SU-DHL-6 (cell line): ENCODE measurements around the gene CLCN6.

Experiments used
- H2AFZ ChIP-seq: fragments of 200-600 bp; sonication (generic); 2 replicates; pipeline ENCODE4 v1.6.1; 2014; ENCODE audit warnings: low read depth, mild to moderate bottlenecking, moderate library complexity, mixed read lengths, antibody characterized with exemption, low read length; ENCODE audit not compliant: severe bottlenecking
- H3F3A ChIP-seq: fragments of 200-600 bp; shearing (Covaris generic); 2 replicates; pipeline ENCODE4 v1.6.0; 2016; ENCODE audit warnings: antibody characterized with exemption, mild to moderate bottlenecking; ENCODE audit not compliant: insufficient read depth
- H3K27ac ChIP-seq: fragments of 200-600 bp; sonication (generic); 2 replicates; pipeline ENCODE4 v1.5.1; 2016; ENCODE audit warnings: low read depth, mild to moderate bottlenecking, low read length, moderate library complexity, mixed read lengths
- H3K27me3 ChIP-seq: fragments of 200-600 bp; sonication (generic), shearing (Covaris generic); 2 replicates; pipeline ENCODE4 v1.6.0; 2014; ENCODE audit warnings: mild to moderate bottlenecking, low read length
- H3K36me3 ChIP-seq: fragments of 200-600 bp; sonication (generic); 2 replicates; pipeline ENCODE4 v1.6.1; 2014; ENCODE audit warnings: mild to moderate bottlenecking, low read length, mixed read lengths
- H3K4me2 ChIP-seq: fragments of 300-600, 200-600 bp; shearing (Covaris generic), sonication (generic); 2 replicates; pipeline ENCODE4 v1.6.0; 2014; ENCODE audit warnings: low read length, low read depth, mild to moderate bottlenecking; ENCODE audit not compliant: poor library complexity, severe bottlenecking
- H3K4me3 ChIP-seq: fragments of 200-600 bp; sonication (generic); 2 replicates; pipeline ENCODE4 v1.5.1; 2014; ENCODE audit warnings: antibody characterized with exemption, low read length, mild to moderate bottlenecking, mixed read lengths; ENCODE audit not compliant: insufficient read depth, poor library complexity, severe bottlenecking
- H3K79me2 ChIP-seq: fragments of 200-600 bp; sonication (generic); 2 replicates; pipeline ENCODE4 v1.6.1; 2014; ENCODE audit warnings: mild to moderate bottlenecking, low read length, moderate library complexity; ENCODE audit not compliant: insufficient read depth
- H3K9ac ChIP-seq: fragments of 200-600 bp; sonication (generic); 2 replicates; pipeline ENCODE4 v1.7.0; 2014; ENCODE audit warnings: mild to moderate bottlenecking, low read length
- H3K9me2 ChIP-seq: fragments of 200-600 bp; sonication (generic); replicated peaks from 2 replicates; pipeline ENCODE4 v1.6.1; 2014; ENCODE audit warnings: low read length; ENCODE audit not compliant: insufficient read depth
- H3K9me3 ChIP-seq: fragments of 200-600 bp; sonication (generic); 2 replicates; pipeline ENCODE4 v1.6.1; 2014; ENCODE audit warnings: low read length, mixed read lengths; ENCODE audit not compliant: insufficient read depth
- H4K20me1 ChIP-seq: fragments of 200-600 bp; sonication (generic); 2 replicates; pipeline ENCODE4 v1.6.1; 2014; ENCODE audit warnings: low read depth, mild to moderate bottlenecking, antibody characterized with exemption, low read length, moderate library complexity, mixed read lengths
- EZH2phosphoT487 ChIP-seq: fragments of 200-600 bp; sonication (generic), shearing (Covaris generic); conservative IDR thresholded peaks from 2 replicates; pipeline ENCODE4 v1.6.1; 2018; ENCODE audit warnings: mild to moderate bottlenecking, antibody characterized with exemption, low read length, moderate library complexity, mixed read lengths
- TF ChIP-seq, protein P1 (sequence below): fragments of 200-600 bp; sonication (generic); IDR thresholded peaks from one replicate; pipeline ENCODE4 v1.5.1; 2017; ENCODE audit warnings: antibody characterized with exemption, mild to moderate bottlenecking, low read length, moderate library complexity; ENCODE audit not compliant: insufficient read depth, poor library complexity, severe bottlenecking

CLCN6 gene

DNA sequence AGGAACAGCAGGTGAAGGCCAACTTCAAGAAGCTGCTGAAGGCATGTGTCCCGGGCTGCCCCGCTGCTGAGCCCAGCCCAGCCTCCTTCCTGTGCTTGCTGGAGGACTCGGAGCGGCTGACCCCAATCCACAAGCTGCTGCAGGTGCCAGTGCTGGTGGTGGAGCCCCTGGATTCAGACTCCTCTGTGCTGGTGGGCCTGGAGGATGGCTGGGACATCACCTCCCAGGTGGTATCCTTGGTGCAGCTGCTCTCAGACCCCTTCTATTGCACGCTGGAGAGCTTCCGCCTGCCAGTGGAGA lies 72.8 kb downstream of the CLCN6 start:
- no peaks in the 10 kb centered on the region for H3K9me3 ChIP-seq
- H3K4me2 ChIP-seq: no peak overlapping the region
- no peaks in the 10 kb centered on the region for H3F3A ChIP-seq
- H3K36me3 ChIP-seq: no peaks in the 10 kb centered on the region
- no peak overlapping the region for H3K27ac ChIP-seq
- H3K27me3 ChIP-seq: no peaks in the 10 kb centered on the region
- no peaks in the 10 kb centered on the region for H4K20me1 ChIP-seq
- TF ChIP-seq, protein P1, sequence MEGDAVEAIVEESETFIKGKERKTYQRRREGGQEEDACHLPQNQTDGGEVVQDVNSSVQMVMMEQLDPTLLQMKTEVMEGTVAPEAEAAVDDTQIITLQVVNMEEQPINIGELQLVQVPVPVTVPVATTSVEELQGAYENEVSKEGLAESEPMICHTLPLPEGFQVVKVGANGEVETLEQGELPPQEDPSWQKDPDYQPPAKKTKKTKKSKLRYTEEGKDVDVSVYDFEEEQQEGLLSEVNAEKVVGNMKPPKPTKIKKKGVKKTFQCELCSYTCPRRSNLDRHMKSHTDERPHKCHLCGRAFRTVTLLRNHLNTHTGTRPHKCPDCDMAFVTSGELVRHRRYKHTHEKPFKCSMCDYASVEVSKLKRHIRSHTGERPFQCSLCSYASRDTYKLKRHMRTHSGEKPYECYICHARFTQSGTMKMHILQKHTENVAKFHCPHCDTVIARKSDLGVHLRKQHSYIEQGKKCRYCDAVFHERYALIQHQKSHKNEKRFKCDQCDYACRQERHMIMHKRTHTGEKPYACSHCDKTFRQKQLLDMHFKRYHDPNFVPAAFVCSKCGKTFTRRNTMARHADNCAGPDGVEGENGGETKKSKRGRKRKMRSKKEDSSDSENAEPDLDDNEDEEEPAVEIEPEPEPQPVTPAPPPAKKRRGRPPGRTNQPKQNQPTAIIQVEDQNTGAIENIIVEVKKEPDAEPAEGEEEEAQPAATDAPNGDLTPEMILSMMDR: no peak
- no peak for TF ChIP-seq EZH2phosphoT487
- H3K4me3 ChIP-seq: no peak overlapping the region
- no peak overlapping the region for H2AFZ ChIP-seq
- no peak overlapping the region for H3K9ac ChIP-seq
- H3K9me2 ChIP-seq: no peaks in the 10 kb centered on the region
- no peaks in the 10 kb centered on the region for H3K79me2 ChIP-seq

DNA sequence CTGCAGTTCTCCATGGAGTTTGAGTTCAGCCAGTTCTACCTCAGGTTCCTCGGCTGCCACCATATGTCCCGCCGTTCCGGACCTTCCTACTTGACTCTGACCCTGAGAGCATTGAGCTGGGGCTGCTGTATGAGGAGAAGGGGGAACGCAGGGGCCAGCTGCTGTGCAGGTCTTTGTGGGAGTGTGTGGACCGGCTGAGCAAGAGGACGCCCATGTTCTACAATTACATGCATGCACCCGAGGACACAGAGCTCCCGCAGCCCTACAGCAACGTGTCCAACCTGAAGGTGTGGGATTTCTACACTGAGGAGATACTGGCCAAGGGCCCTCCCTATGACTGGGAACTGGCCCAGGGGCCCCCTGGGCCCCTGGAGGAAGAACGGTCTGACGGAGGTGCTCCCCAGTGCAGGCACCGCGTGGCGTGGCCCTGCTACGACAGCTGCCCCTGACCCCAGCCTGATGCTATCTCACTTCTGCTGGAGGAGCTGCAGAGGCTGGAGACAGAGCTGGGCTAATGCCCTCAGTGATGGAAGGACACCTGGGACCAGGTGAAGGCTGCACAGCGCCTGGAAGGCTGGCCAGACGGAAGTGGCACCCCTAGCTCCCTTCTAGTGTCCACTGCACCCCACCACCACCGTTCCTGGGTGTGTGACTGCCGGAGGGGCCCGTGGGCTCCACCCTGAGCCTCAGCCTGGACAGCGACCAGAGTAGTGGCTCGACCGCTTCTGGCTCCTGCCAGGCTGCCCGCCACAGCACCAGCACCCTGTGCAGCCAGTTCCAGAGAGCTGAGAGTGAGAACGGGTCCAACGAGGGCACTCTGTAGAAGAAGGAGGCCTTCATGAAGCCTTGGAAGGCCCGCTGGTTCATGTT lies 73.6 kb downstream of the CLCN6 start:
- Histone ChIP-seq H3K9ac (no peak overlapping the region), H3K9me3 (no peaks in the 10 kb centered on the region), H3K4me3 (no peak overlapping the region), H2AFZ (no peak overlapping the region), H3K27ac (no peak overlapping the region), H3K79me2 (no peaks in the 10 kb centered on the region), H3K9me2 (no peaks in the 10 kb centered on the region), H3K36me3 (no peaks in the 10 kb centered on the region), H3K27me3 (no peaks in the 10 kb centered on the region), H3F3A (no peaks in the 10 kb centered on the region), H3K4me2 (no peak overlapping the region), H4K20me1 (no peaks in the 10 kb centered on the region)
- TF ChIP-seq, protein P1: no peak
- no peak for TF ChIP-seq EZH2phosphoT487

DNA sequence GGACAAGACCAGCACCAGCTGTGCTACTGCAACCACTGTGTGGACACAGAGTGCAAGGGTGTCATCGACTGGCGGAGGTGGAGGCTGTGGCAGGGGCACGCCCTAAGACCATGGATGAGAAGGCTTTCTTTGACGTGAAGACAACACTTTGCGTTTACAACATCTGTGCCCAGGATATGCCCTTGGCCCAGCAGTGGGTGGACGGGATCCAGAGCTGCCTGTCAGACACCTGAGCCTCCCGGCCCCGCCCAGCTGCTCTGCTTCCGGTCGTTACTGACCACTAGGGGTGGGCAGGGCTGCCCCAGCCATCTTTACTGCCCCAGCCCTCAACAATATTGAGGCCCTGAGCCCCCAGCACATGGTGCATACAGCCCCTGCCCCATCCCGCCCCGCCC lies 74.2 kb downstream of the CLCN6 start:
- Histone ChIP-seq H2AFZ (no peak overlapping the region), H3K79me2 (no peaks in the 10 kb centered on the region), H3K36me3 (no peaks in the 10 kb centered on the region), H3K9me2 (no peaks in the 10 kb centered on the region), H3K9ac (no peak overlapping the region), H3K4me2 (no peak overlapping the region), H3K27me3 (no peaks in the 10 kb centered on the region), H3K9me3 (no peaks in the 10 kb centered on the region), H4K20me1 (no peaks in the 10 kb centered on the region), H3F3A (no peaks in the 10 kb centered on the region), H3K27ac (no peak overlapping the region), H3K4me3 (no peak overlapping the region)
- TF ChIP-seq EZH2phosphoT487: no peak
- TF ChIP-seq, protein P1: no peak
